ENCODE measurements around the gene TMPRSS4. TPM values are rescaled to one million over a fixed set of nuclear protein-coding genes. Genes with fewer than 3 reads are reported as not detected.

TMPRSS4 gene
- total RNA-seq, 1 experiment from 2014 or later, result 1.5 TPM

DNA sequence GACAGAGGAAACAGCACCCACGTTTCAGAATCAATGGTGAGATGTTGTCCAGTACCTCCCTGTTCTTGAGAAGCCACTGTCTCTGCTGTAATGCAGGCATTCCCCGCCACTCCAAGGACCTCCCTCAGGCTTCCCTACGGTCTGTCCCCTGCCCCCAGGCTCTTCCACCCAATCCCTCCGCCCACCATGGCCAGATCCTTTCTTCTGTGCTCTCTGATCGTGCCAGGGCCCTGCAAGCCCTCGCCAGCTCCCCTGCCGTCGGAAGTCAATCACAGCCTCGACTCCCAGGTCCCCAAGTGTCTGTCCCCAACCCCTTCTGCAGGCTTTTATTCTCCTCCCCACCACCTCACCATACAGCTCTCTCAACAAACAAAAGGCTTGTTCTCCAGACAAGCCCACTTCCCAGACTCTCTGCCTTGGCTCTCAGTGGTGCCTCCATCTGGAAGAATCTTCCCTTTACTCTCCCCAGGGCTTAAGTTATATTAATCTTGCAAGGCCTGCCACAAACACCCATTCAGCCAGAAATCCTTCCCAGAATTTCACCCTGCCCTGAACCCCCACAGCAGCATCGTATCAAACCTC, 62.1 kb downstream of the TMPRSS4 start:
- BruUV-seq (replicated peaks), result no TSS peak
- Histone ChIP-seq H3K9me2 (ENCODE audit: insufficient read depth) (no peaks in the 10 kb centered on the region), H3K4me2 (ENCODE audit: low read length) (no peak overlapping the region), H4K20me1 (ENCODE audit: insufficient read depth) (no peaks in the 10 kb centered on the region), H3K79me2 (ENCODE audit: insufficient read depth, low read length) (no peaks in the 10 kb centered on the region), H3K4me3 (replicated peaks in 1 of 2; ENCODE audit: low read depth in 1 of 2, low read length in 2 of 2) (no peak overlapping the region), H3K4me1 (ENCODE audit: control insufficient read depth in 1 of 2, insufficient read depth in 2 of 2, low read length in 2 of 2) (0 out of 4 replicates have a peak, but pooled peaks cover 0 to 5% of the 10 kb centered on the region in 2 experiments), H3K27me3 (ENCODE audit: insufficient read depth, low read length) (no peaks in the 10 kb centered on the region), H3K9ac (ENCODE audit: low read length) (no peak overlapping the region), H3K27ac (ENCODE audit: low read depth, low read length) (no peak overlapping the region), H2AFZ (ENCODE audit: low read depth, low read length, poor library complexity, severe bottlenecking) (no peak overlapping the region), H3K9me3 (ENCODE audit: control insufficient read depth in 1 of 2, insufficient read depth in 1 of 2, low read depth in 1 of 2, low read length in 2 of 2) (no peaks in the 10 kb centered on the region), H3K36me3 (ENCODE audit: control insufficient read depth in 1 of 2, insufficient read depth in 2 of 2, low read length in 2 of 2) (no peaks in the 10 kb centered on the region)
- DNase-seq (ENCODE audit: low read depth, low spot score) (no peak), ATAC-seq (no peak)
- intact Hi-C loops (cut with micrococcal nuclease), result no loop called here
- POLR2A ChIA-PET, result no interaction called here
- RAD21 ChIA-PET (ENCODE audit: low non-redundant PET in 1 of 2, low total read pairs in 2 of 2, uncharacterized antibody in 2 of 2, unreplicated experiment in 2 of 2), result no interaction called here
- CTCF ChIA-PET, result no interaction called here
- TF ChIP-seq POLR2A (IDR thresholded peaks at IDR 0.05; ENCODE audit: borderline replicate concordance, extremely low read depth, insufficient read depth, insufficient read length) (no peak), YY1 (IDR thresholded peaks at IDR 0.05; ENCODE audit: extremely low read depth, insufficient replicate concordance, low read depth, low read length) (no peak), EZH2phosphoT487 (IDR thresholded peaks at IDR 0.05; ENCODE audit: borderline replicate concordance) (no peak), JUND (IDR thresholded peaks at IDR 0.05) (no peak), CEBPB (IDR thresholded peaks at IDR 0.05; ENCODE audit: low read depth) (no peak), CBX3 (IDR thresholded peaks at IDR 0.05; ENCODE audit: low read depth) (no peak), ZFX (IDR thresholded peaks at IDR 0.05) (no peak), EZH2 (IDR thresholded peaks at IDR 0.05) (no peak), SP1 (IDR thresholded peaks at IDR 0.05; ENCODE audit: low read depth) (no peak), POLR2AphosphoS5 (IDR thresholded peaks at IDR 0.05; ENCODE audit: low read depth, low read length) (no peak), TCF7L2 (IDR thresholded peaks at IDR 0.05; ENCODE audit: borderline replicate concordance, extremely low read depth, insufficient read depth, insufficient read length) (no peak), EGR1 (IDR thresholded peaks at IDR 0.05; ENCODE audit: low read depth) (no peak), ZNF274 (IDR thresholded peaks at IDR 0.05; ENCODE audit: low read depth, low read length) (no peak)
- TF ChIP-seq, protein P1, sequence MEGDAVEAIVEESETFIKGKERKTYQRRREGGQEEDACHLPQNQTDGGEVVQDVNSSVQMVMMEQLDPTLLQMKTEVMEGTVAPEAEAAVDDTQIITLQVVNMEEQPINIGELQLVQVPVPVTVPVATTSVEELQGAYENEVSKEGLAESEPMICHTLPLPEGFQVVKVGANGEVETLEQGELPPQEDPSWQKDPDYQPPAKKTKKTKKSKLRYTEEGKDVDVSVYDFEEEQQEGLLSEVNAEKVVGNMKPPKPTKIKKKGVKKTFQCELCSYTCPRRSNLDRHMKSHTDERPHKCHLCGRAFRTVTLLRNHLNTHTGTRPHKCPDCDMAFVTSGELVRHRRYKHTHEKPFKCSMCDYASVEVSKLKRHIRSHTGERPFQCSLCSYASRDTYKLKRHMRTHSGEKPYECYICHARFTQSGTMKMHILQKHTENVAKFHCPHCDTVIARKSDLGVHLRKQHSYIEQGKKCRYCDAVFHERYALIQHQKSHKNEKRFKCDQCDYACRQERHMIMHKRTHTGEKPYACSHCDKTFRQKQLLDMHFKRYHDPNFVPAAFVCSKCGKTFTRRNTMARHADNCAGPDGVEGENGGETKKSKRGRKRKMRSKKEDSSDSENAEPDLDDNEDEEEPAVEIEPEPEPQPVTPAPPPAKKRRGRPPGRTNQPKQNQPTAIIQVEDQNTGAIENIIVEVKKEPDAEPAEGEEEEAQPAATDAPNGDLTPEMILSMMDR (IDR thresholded peaks at IDR 0.05 in 2 of 3, conservative IDR thresholded peaks at IDR 0.05 in 1 of 3; ENCODE audit: borderline replicate concordance in 1 of 3, insufficient read depth in 1 of 3, low read depth in 2 of 3, low read length in 2 of 3), result no peak
- TF ChIP-seq, protein P2, sequence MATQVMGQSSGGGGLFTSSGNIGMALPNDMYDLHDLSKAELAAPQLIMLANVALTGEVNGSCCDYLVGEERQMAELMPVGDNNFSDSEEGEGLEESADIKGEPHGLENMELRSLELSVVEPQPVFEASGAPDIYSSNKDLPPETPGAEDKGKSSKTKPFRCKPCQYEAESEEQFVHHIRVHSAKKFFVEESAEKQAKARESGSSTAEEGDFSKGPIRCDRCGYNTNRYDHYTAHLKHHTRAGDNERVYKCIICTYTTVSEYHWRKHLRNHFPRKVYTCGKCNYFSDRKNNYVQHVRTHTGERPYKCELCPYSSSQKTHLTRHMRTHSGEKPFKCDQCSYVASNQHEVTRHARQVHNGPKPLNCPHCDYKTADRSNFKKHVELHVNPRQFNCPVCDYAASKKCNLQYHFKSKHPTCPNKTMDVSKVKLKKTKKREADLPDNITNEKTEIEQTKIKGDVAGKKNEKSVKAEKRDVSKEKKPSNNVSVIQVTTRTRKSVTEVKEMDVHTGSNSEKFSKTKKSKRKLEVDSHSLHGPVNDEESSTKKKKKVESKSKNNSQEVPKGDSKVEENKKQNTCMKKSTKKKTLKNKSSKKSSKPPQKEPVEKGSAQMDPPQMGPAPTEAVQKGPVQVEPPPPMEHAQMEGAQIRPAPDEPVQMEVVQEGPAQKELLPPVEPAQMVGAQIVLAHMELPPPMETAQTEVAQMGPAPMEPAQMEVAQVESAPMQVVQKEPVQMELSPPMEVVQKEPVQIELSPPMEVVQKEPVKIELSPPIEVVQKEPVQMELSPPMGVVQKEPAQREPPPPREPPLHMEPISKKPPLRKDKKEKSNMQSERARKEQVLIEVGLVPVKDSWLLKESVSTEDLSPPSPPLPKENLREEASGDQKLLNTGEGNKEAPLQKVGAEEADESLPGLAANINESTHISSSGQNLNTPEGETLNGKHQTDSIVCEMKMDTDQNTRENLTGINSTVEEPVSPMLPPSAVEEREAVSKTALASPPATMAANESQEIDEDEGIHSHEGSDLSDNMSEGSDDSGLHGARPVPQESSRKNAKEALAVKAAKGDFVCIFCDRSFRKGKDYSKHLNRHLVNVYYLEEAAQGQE (IDR thresholded peaks at IDR 0.05; ENCODE audit: low read depth), result no peak
- TF ChIP-seq, protein P3, sequence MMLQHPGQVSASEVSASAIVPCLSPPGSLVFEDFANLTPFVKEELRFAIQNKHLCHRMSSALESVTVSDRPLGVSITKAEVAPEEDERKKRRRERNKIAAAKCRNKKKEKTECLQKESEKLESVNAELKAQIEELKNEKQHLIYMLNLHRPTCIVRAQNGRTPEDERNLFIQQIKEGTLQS (IDR thresholded peaks at IDR 0.05), result no peak
- TF ChIP-seq, protein P4, sequence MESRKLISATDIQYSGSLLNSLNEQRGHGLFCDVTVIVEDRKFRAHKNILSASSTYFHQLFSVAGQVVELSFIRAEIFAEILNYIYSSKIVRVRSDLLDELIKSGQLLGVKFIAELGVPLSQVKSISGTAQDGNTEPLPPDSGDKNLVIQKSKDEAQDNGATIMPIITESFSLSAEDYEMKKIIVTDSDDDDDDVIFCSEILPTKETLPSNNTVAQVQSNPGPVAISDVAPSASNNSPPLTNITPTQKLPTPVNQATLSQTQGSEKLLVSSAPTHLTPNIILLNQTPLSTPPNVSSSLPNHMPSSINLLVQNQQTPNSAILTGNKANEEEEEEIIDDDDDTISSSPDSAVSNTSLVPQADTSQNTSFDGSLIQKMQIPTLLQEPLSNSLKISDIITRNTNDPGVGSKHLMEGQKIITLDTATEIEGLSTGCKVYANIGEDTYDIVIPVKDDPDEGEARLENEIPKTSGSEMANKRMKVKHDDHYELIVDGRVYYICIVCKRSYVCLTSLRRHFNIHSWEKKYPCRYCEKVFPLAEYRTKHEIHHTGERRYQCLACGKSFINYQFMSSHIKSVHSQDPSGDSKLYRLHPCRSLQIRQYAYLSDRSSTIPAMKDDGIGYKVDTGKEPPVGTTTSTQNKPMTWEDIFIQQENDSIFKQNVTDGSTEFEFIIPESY (IDR thresholded peaks at IDR 0.05; ENCODE audit: extremely low read depth, insufficient replicate concordance, low read length), result no peak
- TF ChIP-seq, protein P5, sequence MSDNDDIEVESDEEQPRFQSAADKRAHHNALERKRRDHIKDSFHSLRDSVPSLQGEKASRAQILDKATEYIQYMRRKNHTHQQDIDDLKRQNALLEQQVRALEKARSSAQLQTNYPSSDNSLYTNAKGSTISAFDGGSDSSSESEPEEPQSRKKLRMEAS (IDR thresholded peaks at IDR 0.05), result no peak

Measured in HCT116 (cell line).